Activated CD8-positive, alpha-beta memory T cell treated with anti-CD3 and anti-CD28 coated beads for 1 hour (primary cell): Measurements from ENCODE around the gene KCTD16.

Experiments used
- DNase-seq, 2 donors: peaks; one replicate each; pipeline ENCODE4 v3.0.0-alpha.2; 2020; ENCODE audit warnings: low read depth in 1 of 2; ENCODE audit errors: extremely low read depth in 1 of 2

KCTD16 gene

GRCh38 chr5:144281784-144282183, 111.1 kb downstream of the KCTD16 start:
- no peak for DNase-seq

GRCh38 chr5:144284036-144284435, 113.4 kb downstream of the KCTD16 start:
- no peak for DNase-seq

DNA sequence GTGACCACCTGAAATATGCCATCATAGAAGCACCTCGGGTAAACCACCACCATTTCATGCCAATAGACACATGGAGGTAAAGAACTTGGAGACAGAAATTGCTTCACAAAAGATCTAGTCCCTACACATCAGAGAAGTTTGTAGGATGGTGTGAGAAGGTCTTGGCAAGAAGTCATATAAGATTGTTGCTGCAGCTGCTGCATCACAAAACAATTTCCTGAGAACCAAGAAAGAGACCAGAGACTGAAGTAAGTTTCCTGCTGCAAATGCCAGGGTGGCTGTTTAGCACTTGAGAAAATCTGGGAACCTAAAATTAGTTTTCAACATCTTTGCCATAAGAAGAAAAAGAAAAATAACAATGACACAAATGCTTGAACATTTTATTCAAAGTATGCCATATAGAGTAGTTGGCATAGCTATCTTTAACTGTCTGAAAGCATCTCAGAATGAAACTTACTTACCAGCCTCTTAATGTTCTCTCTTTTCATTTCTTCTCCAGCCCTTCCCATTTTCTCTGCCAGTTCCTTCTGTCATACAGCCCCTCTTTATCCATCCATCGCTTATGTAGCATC, 114.3 kb downstream of the KCTD16 start:
- no peak for DNase-seq

GRCh38 chr5:144289277-144289676, 118.6 kb downstream of the KCTD16 start:
- no peak for DNase-seq

DNA sequence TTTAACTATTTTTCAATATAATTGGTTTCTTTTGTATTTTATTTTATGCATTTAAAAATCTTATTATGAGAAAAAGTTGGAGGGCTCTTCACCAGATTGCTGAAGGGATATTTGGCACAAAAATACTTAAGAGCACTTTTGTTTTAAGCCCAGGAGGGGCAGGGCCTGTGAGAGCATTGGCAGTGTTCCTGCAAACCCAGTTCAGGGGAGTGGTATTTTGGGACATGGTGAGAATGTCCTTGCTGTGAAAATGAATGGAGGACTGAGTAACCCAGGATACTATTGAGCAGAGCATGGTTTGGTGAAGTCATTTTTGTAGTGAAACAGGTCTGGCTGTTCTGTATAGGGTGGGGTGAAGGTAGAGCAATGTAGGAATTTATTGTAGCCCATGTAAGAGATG, 121.4 kb downstream of the KCTD16 start:
- no peak for DNase-seq

- DNase-seq: no peak
These were observed 124.6 kb downstream of the KCTD16 start for GRCh38 chr5:144295284-144295683.

- DNase-seq: no peak
These were observed 126.4 kb downstream of the KCTD16 start for GRCh38 chr5:144297081-144297480.

- DNase-seq: no peak
These were observed 128.0 kb downstream of the KCTD16 start for GRCh38 chr5:144298658-144299057.

- no peak for DNase-seq
These were observed 134.0 kb downstream of the KCTD16 start for GRCh38 chr5:144304688-144305087.

DNA sequence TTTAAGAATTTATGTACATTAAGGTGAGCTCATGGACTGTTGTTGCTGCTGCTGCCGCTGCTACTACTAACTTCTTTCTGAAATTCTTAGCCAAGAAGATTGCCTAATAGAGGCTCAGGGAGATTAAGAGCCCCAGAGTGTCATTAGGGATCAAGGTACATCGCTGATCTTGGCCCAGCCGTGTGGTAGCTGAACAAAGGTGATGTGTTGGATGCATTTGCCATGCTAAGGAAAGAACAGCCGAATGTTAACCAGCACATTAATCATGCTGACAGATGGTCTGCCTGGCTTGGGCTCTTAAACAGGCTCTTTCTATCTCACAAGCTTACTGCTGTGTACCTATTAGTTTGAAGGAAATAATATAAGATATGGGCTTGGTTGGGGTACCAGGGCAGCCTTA, 137.1 kb downstream of the KCTD16 start:
- DNase-seq: no peak

GRCh38 chr5:144308174-144308573, 137.5 kb downstream of the KCTD16 start:
- DNase-seq: no peak

DNA sequence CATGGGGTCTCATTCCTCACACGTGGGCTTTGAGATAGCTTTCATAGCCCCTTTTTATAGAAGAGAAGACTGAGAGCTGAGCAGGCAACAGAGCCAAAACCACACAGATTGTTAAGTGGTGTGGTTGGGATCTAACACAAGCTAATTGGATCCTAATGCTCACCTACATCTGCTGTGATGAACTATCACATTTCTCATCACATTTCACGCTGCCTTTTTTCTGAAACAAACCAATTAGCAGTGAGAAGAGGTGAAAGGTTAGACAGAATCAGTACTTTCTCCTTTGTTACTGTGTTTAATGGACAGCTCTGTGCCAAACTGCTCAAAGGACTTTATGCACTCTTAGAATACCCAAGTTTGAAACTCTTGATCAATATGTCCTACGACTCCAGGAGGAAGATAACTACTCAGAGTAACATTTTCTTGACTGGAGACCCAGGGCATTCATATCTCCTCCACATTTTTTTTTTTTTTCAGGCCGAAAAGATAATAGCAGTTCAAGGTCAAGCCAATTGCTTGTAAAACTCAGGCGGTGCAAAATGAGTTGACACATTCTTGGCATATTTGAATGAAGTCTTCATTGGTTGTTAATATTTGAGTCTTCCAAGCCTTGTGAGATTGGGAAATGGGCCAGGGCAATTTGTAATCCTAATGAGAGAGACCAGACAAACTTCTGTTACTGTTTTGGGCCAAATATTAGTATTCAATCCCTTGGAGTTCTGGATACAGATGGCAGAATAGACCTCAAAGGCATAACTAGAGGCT, 138.4 kb downstream of the KCTD16 start:
- DNase-seq: no peak

DNA sequence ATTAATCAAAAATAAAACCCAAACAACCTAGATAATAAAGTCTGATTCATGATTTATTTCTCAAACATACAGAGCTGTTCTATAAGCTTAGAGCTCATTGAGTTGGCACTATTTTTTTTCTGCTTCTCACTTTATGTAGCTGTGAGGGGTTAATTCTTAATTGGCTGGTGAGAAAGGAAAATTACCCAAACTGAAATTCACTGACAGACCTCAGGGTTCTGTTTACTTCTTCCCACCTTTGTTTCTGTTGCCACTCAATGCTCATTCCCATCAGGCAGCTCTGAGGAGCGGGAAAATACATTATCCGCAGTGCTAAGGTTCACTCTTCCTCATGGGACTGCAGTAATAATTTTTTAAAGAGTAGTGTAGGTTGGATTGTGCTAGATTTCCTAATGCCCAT, 139.9 kb downstream of the KCTD16 start:
- DNase-seq: no peak

- DNase-seq: no peak
These were observed 142.6 kb downstream of the KCTD16 start for GRCh38 chr5:144313147-144313726.

DNA sequence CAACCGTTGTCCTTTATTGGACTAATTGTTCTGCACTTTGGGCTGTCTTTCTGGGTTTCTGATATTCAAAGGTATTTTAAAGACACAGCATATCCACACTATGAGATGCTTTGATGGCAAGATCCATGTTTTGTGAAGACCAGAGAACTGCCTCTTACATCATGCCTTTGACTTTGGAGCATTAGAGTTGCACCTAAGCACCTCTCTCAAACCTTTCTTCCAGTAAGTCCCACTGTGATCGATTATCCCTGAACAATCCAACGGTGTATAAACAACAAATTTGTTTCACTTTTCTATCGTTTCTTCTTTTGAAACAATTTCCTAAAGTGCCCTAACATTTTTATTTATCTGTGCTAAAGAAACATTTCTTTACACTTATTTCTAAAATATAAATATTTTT, 144.4 kb downstream of the KCTD16 start:
- DNase-seq: no peak

DNA sequence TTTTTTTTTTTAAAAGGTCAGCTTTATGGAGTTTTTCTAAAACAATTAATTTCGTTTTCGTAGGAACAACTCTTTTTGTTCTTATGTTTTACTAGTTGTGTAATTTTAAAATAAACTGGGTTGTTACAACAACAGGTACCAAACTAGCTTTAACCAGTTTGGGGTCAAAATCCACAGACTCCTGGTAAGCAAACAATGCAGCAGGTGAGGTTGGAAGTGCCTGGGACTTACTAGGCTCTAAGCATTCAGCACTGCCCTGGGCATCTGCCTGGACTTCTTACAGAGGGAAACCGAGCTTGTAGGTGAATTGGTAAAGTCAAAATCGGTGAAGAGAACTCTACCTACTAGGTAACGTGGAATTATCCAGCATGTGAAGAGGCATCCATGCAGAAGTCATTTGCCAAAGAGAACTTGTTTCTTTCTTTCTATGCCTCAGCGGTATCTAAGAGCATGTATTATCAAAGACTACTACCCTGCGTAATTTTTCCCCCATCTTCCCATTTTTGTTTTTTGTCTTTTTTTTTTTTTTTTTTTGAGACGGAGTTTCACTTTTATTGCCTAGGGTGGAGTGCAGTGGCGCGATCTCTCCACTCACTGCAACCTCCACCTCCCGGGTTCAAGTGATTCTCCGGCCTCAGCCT, 145.4 kb downstream of the KCTD16 start:
- DNase-seq: no peak

GRCh38 chr5:144318011-144318410, 147.3 kb downstream of the KCTD16 start:
- DNase-seq: no peak

GRCh38 chr5:144318460-144318859, 147.8 kb downstream of the KCTD16 start:
- no peak for DNase-seq

- DNase-seq: no peak
These were observed 152.5 kb downstream of the KCTD16 start for GRCh38 chr5:144323181-144323580.

GRCh38 chr5:144325532-144325931, 154.9 kb downstream of the KCTD16 start:
- no peak for DNase-seq

GRCh38 chr5:144328494-144328893, 157.8 kb downstream of the KCTD16 start:
- no peak for DNase-seq

GRCh38 chr5:144328980-144329379, 158.3 kb downstream of the KCTD16 start:
- no peak for DNase-seq
